GM23248 (cell line): ENCODE data around the gene KLF1. TPM values are rescaled to one million over a fixed set of nuclear protein-coding genes. Genes with fewer than 3 reads are reported as not detected.

ENCODE experiments used
- DNase-seq: peaks from one replicate; pipeline ENCODE4 v3.0.0-alpha.2; 2015
- H2AFZ ChIP-seq: fragments of 200-600 bp; sonication (generic); 2 replicates; pipeline ENCODE4 v1.6.1; 2016; ENCODE audit warnings: antibody characterized with exemption
- H3F3A ChIP-seq: fragments of 200-600 bp; sonication (generic); 2 replicates; pipeline ENCODE4 v1.6.1; 2016; ENCODE audit warnings: mild to moderate bottlenecking, antibody characterized with exemption, mixed run types; ENCODE audit not compliant: insufficient read depth
- H3K27ac ChIP-seq: fragments of 200-600 bp; sonication (generic); 2 replicates; pipeline ENCODE4 v1.5.1; 2016; ENCODE audit warnings: mild to moderate bottlenecking
- H3K27me3 ChIP-seq: fragments of 200-600 bp; sonication (generic); replicated peaks from 2 replicates; pipeline ENCODE4 v1.6.1; 2016; ENCODE audit warnings: mild to moderate bottlenecking; ENCODE audit not compliant: insufficient read depth
- H3K36me3 ChIP-seq: fragments of 200-600 bp; sonication (generic); 2 replicates; pipeline ENCODE4 v1.6.1; 2016; ENCODE audit warnings: low read depth, mild to moderate bottlenecking
- H3K4me1 ChIP-seq: fragments of 200-600 bp; sonication (generic); 2 replicates; pipeline ENCODE4 v1.6.1; 2016; ENCODE audit warnings: mild to moderate bottlenecking; ENCODE audit not compliant: insufficient read depth
- H3K4me2 ChIP-seq: fragments of 200-600 bp; sonication (generic); one replicate; pipeline ENCODE4 v1.6.1; 2016; ENCODE audit warnings: mild to moderate bottlenecking; ENCODE audit not compliant: unreplicated experiment
- H3K4me3 ChIP-seq: fragments of 200-600 bp; sonication (generic); 2 replicates; pipeline ENCODE4 v1.5.1; 2016; ENCODE audit warnings: mild to moderate bottlenecking
- H3K79me2 ChIP-seq: fragments of 200-600 bp; sonication (generic); 2 replicates; pipeline ENCODE4 v1.6.1; 2016; ENCODE audit warnings: mild to moderate bottlenecking; ENCODE audit not compliant: insufficient read depth
- H3K9ac ChIP-seq: fragments of 200-600 bp; sonication (generic); 2 replicates; pipeline ENCODE4 v1.6.1; 2016; ENCODE audit warnings: mild to moderate bottlenecking
- H3K9me2 ChIP-seq: fragments of 200-600 bp; sonication (generic); 2 replicates; pipeline ENCODE4 v1.6.1; 2016; ENCODE audit warnings: mixed run types, mild to moderate bottlenecking, moderate library complexity; ENCODE audit not compliant: insufficient read depth
- H3K9me3 ChIP-seq: fragments of 200-600 bp; sonication (generic); one replicate; pipeline ENCODE4 v1.6.1; 2017; ENCODE audit warnings: low read depth
- H4K20me1 ChIP-seq: fragments of 200-600 bp; sonication (generic); 2 replicates; pipeline ENCODE4 v1.6.0; 2016; ENCODE audit not compliant: insufficient read depth
- EZH2 ChIP-seq: fragments of 200-600 bp; sonication (generic); IDR thresholded peaks from 2 replicates; pipeline ENCODE4 v1.6.1; 2018; ENCODE audit warnings: antibody characterized with exemption, mild to moderate bottlenecking; ENCODE audit not compliant: insufficient read depth, poor library complexity, severe bottlenecking
- EZH2phosphoT487 ChIP-seq: fragments of 200-600 bp; sonication (generic); IDR thresholded peaks from 2 replicates; pipeline ENCODE4 v1.6.1; 2018; ENCODE audit warnings: antibody characterized with exemption, moderate library complexity, mild to moderate bottlenecking, low read depth; ENCODE audit not compliant: insufficient read depth
- WGBS, 2 experiments: methylation state at CpG; one replicate each; pipeline ENCODE4 v1.1.6; 2015 to 2017; ENCODE audit warnings: low lambda C conversion rate in 2 of 2, low coverage in 1 of 2; ENCODE audit errors: missing lambda C conversion rate in 2 of 2; 5-methylcytosine and 5-hydroxymethylcytosine counted together
- in situ Hi-C: fragments of 300-500 bp; cut with MboI; formaldehyde crosslinking; loops from 2 replicates; pipeline ENCODE4 v1.15.0; 2020
- polyA plus RNA-seq: library from polyadenylated mRNA; unstranded; fragments of >200 nt; fragmentation: Nextera tagmentation; extraction: Ambion mirVana; gene quantifications from 2 replicates; pipeline ENCODE4 v1.2.1, GENCODE V29; 2016
- total RNA-seq: library from RNA; depleted of rRNA; stranded (reverse); fragments of >200 nt; shearing (Covaris generic); gene quantifications from 2 replicates; pipeline ENCODE4 v1.2.3, GENCODE V29; 2014

The KLF1 gene
- total and polyA plus RNA-seq, 2 experiments from 2014 or later, result 0.11 TPM; not detected in 1

DNA sequence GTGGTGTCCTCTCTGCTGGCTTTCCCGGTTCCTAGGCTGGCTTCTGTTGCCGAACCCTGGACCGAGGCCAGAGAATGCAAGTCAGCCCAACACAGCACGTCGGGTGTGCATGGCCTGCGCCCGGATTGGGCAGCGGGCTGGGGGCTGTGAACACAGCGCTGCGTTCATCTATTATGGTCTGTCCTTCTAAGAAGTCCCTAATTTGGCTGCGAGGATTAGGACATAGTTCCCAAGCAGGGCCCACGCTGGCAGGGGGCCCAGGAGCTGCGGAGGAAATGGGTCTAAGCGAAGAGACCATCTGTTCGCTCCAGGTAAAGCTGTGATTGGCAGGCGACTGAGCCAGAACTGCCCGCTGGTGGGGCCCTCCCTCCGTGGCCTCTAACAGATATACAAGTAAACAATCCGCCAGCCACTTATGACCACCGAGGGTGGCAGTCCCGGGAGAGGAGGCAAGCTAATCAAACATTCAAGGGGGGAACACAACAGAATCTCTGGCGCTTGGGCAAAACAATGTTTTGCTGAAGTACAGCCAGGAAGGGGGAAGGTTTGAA, 26.1 kb upstream of the KLF1 start:
- H3K4me1 ChIP-seq, result peaks cover 15% of the 10 kb centered on the region; the same call in 1 of the 2 replicates
- H3K9me3 ChIP-seq, result no peaks in the 10 kb centered on the region
- H3K9ac ChIP-seq, result no peak overlapping the region
- H3K9me2 ChIP-seq, result no peaks in the 10 kb centered on the region
- H2AFZ ChIP-seq, result peak overlapping the region; percentile 66
- no peaks in the 10 kb centered on the region for H3F3A ChIP-seq
- no peaks in the 10 kb centered on the region for H3K36me3 ChIP-seq
- TF ChIP-seq EZH2phosphoT487 (no peak), EZH2 (no peak)
- in situ Hi-C loops, result no loop called here
- no peaks in the 10 kb centered on the region for H3K79me2 ChIP-seq
- H3K27me3 ChIP-seq, result no peaks in the 10 kb centered on the region
- H3K4me2 ChIP-seq, result peak overlapping the region; percentile 15
- WGBS, 2 experiments, result 13 to 14% methylated on average over 22 of the region's 22 CpGs
- H3K27ac ChIP-seq, result no peak overlapping the region
- no peak overlapping the region for H3K4me3 ChIP-seq
- DNase-seq, result peak; percentile 76
- H4K20me1 ChIP-seq, result no peaks in the 10 kb centered on the region

DNA sequence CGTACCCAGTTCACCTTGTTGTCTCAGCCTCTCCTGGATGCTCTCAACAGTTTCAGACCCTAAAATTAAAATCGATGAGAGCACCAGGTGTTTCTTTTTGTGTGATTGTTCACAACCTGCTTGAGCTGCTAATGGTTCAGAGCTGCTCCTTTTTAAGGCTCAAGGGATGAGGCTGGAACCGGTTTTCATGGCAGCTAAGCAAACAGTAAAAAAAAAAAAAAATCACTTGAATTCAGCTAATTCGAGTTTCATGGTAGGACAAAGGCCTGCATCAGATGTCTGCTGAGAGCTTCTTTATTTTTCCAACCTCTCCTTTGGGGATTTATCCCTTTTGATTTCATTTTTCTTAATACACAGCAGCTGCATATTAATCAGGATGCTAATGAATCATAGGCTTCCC, 25.6 kb upstream of the KLF1 start:
- Histone ChIP-seq H3K27me3 (no peaks in the 10 kb centered on the region), H3K4me2 (peak overlapping the region; percentile 15), H4K20me1 (no peaks in the 10 kb centered on the region), H3K79me2 (no peaks in the 10 kb centered on the region), H3K9ac (no peak overlapping the region), H2AFZ (peak overlapping the region; percentile 66), H3F3A (no peaks in the 10 kb centered on the region), H3K9me3 (no peaks in the 10 kb centered on the region), H3K9me2 (no peaks in the 10 kb centered on the region), H3K36me3 (no peaks in the 10 kb centered on the region), H3K27ac (no peak overlapping the region), H3K4me1 (peaks cover 15% of the 10 kb centered on the region; the same call in 1 of the 2 replicates), H3K4me3 (no peak overlapping the region)
- WGBS, 2 experiments, result 50 to 56% methylated on average over 4 of the region's 4 CpGs
- TF ChIP-seq EZH2 (no peak), EZH2phosphoT487 (no peak)
- DNase-seq, result no peak
- in situ Hi-C loops, result no loop called here

DNA sequence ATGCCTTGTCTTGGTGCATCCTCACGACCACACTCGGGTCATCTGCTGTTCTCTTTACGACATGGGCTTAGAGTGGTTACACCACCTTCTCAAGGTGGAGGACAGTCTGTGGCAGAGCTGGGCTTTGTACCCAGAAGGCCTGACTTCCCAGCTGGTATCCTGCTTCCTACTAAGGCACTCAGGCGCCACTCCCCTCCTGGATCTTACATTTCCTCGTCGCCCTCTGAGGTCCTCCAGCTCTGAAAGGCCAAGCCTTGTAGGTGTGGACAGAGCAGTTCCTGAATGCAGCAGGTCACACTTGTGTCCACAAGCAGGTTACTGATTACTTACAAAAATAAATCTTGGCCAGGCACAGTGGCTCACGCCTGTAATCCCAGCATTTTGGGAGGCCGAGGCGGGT, 20.2 kb upstream of the KLF1 start:
- Histone ChIP-seq H3K79me2 (no peaks in the 10 kb centered on the region), H3K4me2 (no peak overlapping the region), H3K9me3 (no peaks in the 10 kb centered on the region), H3K27ac (no peak overlapping the region), H4K20me1 (no peaks in the 10 kb centered on the region), H3K4me1 (no peaks in the 10 kb centered on the region), H3K9me2 (no peaks in the 10 kb centered on the region), H3F3A (no peaks in the 10 kb centered on the region), H2AFZ (no peak overlapping the region), H3K27me3 (no peaks in the 10 kb centered on the region), H3K36me3 (no peaks in the 10 kb centered on the region), H3K4me3 (no peak overlapping the region), H3K9ac (no peak overlapping the region)
- TF ChIP-seq EZH2phosphoT487, result no peak
- in situ Hi-C loops, result no loop called here
- no peak for DNase-seq
- WGBS, 2 experiments, result 95 to 96% methylated on average over 9 of the region's 9 CpGs

DNA sequence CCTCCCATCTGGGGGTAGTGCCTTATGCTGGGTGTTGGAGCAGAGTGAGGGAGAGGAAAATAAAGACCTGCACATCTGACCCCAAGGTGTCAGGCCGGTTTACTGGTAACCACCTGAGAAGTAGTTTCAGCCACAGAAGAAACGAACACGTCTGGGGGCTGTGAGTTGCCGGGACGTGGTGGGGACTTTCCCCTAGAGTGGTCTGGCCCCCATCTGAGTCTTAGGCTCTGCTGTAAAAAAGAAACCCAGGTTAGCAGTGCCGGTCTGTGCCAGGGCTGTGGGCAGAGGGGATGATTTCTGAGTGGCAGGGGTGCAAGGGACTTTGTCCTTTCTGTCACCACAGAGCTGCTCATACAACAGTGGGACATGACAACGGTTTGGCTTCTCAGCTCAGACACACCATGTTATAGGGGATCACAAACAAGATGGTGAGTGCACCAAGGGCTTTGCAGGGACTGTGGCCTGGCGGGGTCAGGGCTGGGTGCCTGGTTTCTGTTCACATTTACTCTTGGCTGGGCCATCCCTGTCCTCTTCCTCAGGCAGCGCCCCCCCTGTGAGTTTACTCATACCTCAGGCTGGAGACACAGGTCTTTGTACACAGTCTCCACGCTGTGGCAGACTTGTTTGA, 13.0 kb upstream of the KLF1 start:
- Histone ChIP-seq H3K9me2 (no peaks in the 10 kb centered on the region), H3K4me1 (no peaks in the 10 kb centered on the region), H3K27ac (no peak overlapping the region), H3F3A (no peaks in the 10 kb centered on the region), H3K9ac (no peak overlapping the region), H4K20me1 (no peaks in the 10 kb centered on the region), H3K27me3 (no peaks in the 10 kb centered on the region), H3K36me3 (no peaks in the 10 kb centered on the region), H3K79me2 (no peaks in the 10 kb centered on the region), H3K4me2 (no peak overlapping the region), H3K4me3 (no peak overlapping the region), H3K9me3 (no peaks in the 10 kb centered on the region), H2AFZ (no peak overlapping the region)
- TF ChIP-seq EZH2 (no peak), EZH2phosphoT487 (no peak)
- WGBS, 2 experiments, result 80% methylated on average over 10 of the region's 10 CpGs
- in situ Hi-C loops, result no loop called here
- DNase-seq, result no peak
